ENCODE data around the gene THEM5. TPM values are rescaled to one million over a fixed set of nuclear protein-coding genes. Genes with fewer than 3 reads are reported as not detected.

THEM5 gene
- total RNA-seq, 1 donor from 2014 or later, result not detected

- Mint-ChIP-seq H3K36me3 (ENCODE audit: unreplicated experiment) (no peaks in the 10 kb centered on the region), H3K4me3 (ENCODE audit: unreplicated experiment) (no peak overlapping the region), H3K27ac (ENCODE audit: unreplicated experiment) (no peak overlapping the region), H3K27me3 (ENCODE audit: unreplicated experiment) (peaks cover 7% of the 10 kb centered on the region), H3K9me3 (ENCODE audit: unreplicated experiment) (no peaks in the 10 kb centered on the region), H3K4me1 (ENCODE audit: unreplicated experiment) (no peaks in the 10 kb centered on the region)
- TF ChIP-seq, protein P1, sequence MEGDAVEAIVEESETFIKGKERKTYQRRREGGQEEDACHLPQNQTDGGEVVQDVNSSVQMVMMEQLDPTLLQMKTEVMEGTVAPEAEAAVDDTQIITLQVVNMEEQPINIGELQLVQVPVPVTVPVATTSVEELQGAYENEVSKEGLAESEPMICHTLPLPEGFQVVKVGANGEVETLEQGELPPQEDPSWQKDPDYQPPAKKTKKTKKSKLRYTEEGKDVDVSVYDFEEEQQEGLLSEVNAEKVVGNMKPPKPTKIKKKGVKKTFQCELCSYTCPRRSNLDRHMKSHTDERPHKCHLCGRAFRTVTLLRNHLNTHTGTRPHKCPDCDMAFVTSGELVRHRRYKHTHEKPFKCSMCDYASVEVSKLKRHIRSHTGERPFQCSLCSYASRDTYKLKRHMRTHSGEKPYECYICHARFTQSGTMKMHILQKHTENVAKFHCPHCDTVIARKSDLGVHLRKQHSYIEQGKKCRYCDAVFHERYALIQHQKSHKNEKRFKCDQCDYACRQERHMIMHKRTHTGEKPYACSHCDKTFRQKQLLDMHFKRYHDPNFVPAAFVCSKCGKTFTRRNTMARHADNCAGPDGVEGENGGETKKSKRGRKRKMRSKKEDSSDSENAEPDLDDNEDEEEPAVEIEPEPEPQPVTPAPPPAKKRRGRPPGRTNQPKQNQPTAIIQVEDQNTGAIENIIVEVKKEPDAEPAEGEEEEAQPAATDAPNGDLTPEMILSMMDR (IDR thresholded peaks at IDR 0.05), result no peak
- no peak for DNase-seq (ENCODE audit: extremely low spot score, unreplicated experiment)
These were observed 37.7 kb downstream of the THEM5 start for GRCh38 chr1:151815716-151816327.

DNA sequence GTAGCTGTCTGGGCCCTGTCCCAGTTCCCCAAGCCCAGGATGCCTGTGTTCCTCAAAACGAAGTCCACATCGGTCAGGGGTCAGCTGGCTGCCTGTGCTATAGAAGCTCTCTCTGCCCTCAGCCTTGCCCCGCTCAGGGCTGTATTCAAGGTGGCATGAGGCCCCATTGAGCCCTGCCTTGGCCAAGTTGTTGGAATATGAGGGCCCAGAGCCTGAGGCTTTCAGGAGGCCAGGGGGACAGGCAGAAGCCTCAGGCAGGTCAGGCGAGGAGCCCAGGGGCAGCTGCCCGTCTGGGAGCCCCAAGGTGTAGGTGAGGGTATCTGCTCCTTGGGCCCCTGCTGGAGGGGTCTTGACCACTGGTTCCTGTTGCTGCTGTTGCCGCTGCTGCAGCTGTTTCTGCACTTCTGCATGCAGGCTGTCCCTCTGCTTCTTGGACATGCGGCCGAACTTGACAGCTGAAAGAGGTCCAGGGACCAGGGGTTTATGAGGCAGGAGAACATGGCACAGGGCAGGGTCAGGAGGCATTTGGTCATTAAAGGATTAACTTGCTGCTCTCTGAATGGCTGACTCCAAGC lies 38.5 kb downstream of the THEM5 start:
- H3K36me3 Mint-ChIP-seq (ENCODE audit: unreplicated experiment), result no peaks in the 10 kb centered on the region
- H3K27me3 Mint-ChIP-seq (ENCODE audit: unreplicated experiment), result peaks cover 10% of the 10 kb centered on the region
- no peak overlapping the region for H3K27ac Mint-ChIP-seq (ENCODE audit: unreplicated experiment)
- no peaks in the 10 kb centered on the region for H3K4me1 Mint-ChIP-seq (ENCODE audit: unreplicated experiment)
- DNase-seq (ENCODE audit: extremely low spot score, unreplicated experiment), result no peak
- no peak overlapping the region for H3K4me3 Mint-ChIP-seq (ENCODE audit: unreplicated experiment)
- no peaks in the 10 kb centered on the region for H3K9me3 Mint-ChIP-seq (ENCODE audit: unreplicated experiment)
- TF ChIP-seq, protein P1 (IDR thresholded peaks at IDR 0.05), result no peak

GRCh38 chr1:151814426-151814825 lies 39.1 kb downstream of the THEM5 start:
- TF ChIP-seq, protein P1 (IDR thresholded peaks at IDR 0.05), result no peak
- Mint-ChIP-seq H3K27ac (ENCODE audit: unreplicated experiment) (no peak overlapping the region), H3K4me3 (ENCODE audit: unreplicated experiment) (no peak overlapping the region), H3K9me3 (ENCODE audit: unreplicated experiment) (no peaks in the 10 kb centered on the region), H3K27me3 (ENCODE audit: unreplicated experiment) (peaks cover 12% of the 10 kb centered on the region), H3K4me1 (ENCODE audit: unreplicated experiment) (no peaks in the 10 kb centered on the region), H3K36me3 (ENCODE audit: unreplicated experiment) (no peaks in the 10 kb centered on the region)
- no peak for DNase-seq (ENCODE audit: extremely low spot score, unreplicated experiment)

DNA sequence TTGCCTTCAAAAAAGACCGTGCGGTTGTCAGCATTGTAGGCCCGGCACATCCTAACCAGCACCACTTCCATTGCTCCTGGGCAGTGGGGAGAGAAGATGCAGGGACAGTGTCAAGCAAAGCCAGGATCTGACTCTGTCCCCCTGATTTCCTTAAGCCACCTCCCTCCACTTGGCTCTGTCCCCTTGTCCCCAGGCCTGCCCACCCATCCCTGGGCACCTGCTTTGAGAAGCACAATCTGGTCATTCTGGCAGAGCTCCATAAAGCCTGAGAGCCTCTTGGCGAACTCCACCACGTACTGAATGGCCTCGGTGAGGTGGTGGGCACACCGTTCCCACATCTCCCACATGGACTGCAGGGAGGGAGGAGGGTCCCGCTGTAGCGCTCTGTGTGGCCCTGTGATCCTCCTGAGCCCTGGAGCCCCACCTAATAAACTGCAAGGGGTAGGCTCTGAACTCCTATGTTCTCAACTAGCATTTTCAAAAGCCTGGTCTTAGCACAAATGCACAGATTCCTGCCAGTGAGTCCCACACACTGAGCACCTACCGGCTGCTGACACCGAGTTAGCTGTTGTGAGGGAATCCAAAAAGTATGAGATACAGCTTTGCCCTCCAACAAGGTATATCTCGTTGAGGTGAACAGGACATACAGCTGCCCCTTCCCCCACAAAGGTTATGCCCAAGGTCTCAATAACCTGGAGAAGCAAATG lies 40.1 kb downstream of the THEM5 start:
- TF ChIP-seq, protein P1 (IDR thresholded peaks at IDR 0.05), result no peak
- no peak for DNase-seq (ENCODE audit: extremely low spot score, unreplicated experiment)
- Mint-ChIP-seq H3K9me3 (ENCODE audit: unreplicated experiment) (no peaks in the 10 kb centered on the region), H3K27ac (ENCODE audit: unreplicated experiment) (no peak overlapping the region), H3K4me3 (ENCODE audit: unreplicated experiment) (no peak overlapping the region), H3K27me3 (ENCODE audit: unreplicated experiment) (peaks cover 17% of the 10 kb centered on the region), H3K36me3 (ENCODE audit: unreplicated experiment) (no peaks in the 10 kb centered on the region), H3K4me1 (ENCODE audit: unreplicated experiment) (no peaks in the 10 kb centered on the region)

- no peak overlapping the region for H3K27ac Mint-ChIP-seq (ENCODE audit: unreplicated experiment)
- H3K4me3 Mint-ChIP-seq (ENCODE audit: unreplicated experiment), result no peak overlapping the region
- no peaks in the 10 kb centered on the region for H3K9me3 Mint-ChIP-seq (ENCODE audit: unreplicated experiment)
- no peak for DNase-seq (ENCODE audit: extremely low spot score, unreplicated experiment)
- H3K4me1 Mint-ChIP-seq (ENCODE audit: unreplicated experiment), result no peaks in the 10 kb centered on the region
- H3K27me3 Mint-ChIP-seq (ENCODE audit: unreplicated experiment), result peaks cover 37% of the 10 kb centered on the region
- no peaks in the 10 kb centered on the region for H3K36me3 Mint-ChIP-seq (ENCODE audit: unreplicated experiment)
- TF ChIP-seq, protein P1 (IDR thresholded peaks at IDR 0.05), result no peak
These were observed 42.3 kb downstream of the THEM5 start for GRCh38 chr1:151811181-151811580.
